Natural killer cell (primary cell): ENCODE results near the gene LRRC32. TPM values are rescaled to one million over a fixed set of nuclear protein-coding genes. Genes with fewer than 3 reads are reported as not detected.

Experiments used
- ATAC-seq, 3 donors: fragments of 150-1000 bp in 2 of 3; fragments of 200-7000 bp in 1 of 3; cut with Tn5 transposase; 1 replicate in 1 of 3; 2 replicates in 2 of 3; pipeline ENCODE4 v1.10.0; 2021; ENCODE audit warnings: mild to moderate bottlenecking in 2 of 3, moderate library complexity in 2 of 3
- DNase-seq, 2 donors: peaks; one replicate each; pipeline versions ENCODE4 v3.0.0 to v3.0.0-alpha.2; 2013 to 2021; ENCODE audit warnings: mixed read lengths in 1 of 2
- H3K27ac ChIP-seq: one replicate; pipeline ENCODE4 v1.5.1; 2013; ENCODE audit warnings: mild to moderate bottlenecking, low read length
- H3K27me3 ChIP-seq: one replicate; pipeline ENCODE4 v1.6.1; 2013; ENCODE audit warnings: low read length; ENCODE audit not compliant: control insufficient read depth, insufficient read depth
- H3K36me3 ChIP-seq: one replicate; pipeline ENCODE4 v1.6.1; 2013; ENCODE audit warnings: low read length; ENCODE audit not compliant: control insufficient read depth, insufficient read depth
- H3K4me1 ChIP-seq: one replicate; pipeline ENCODE4 v1.6.1; 2013; ENCODE audit warnings: low read length; ENCODE audit not compliant: control insufficient read depth, insufficient read depth
- H3K4me3 ChIP-seq: one replicate; pipeline ENCODE4 v1.5.1; 2013; ENCODE audit warnings: low read length
- H3K9me3 ChIP-seq: one replicate; pipeline ENCODE4 v1.6.1; 2013; ENCODE audit warnings: low read length; ENCODE audit not compliant: control insufficient read depth, insufficient read depth
- H3K27ac Mint-ChIP-seq, 2 donors: one replicate each; pipeline ENCODE4 v1.8.0; 2022; ENCODE audit warnings: mild to moderate bottlenecking in 2 of 2, mixed read lengths in 2 of 2, moderate library complexity in 1 of 2
- H3K27me3 Mint-ChIP-seq, 2 donors: one replicate each; pipeline ENCODE4 v1.8.0; 2022; ENCODE audit warnings: low read depth in 2 of 2, mixed read lengths in 2 of 2
- H3K36me3 Mint-ChIP-seq: one replicate; pipeline ENCODE4 v1.8.0; 2022; ENCODE audit warnings: mixed read lengths
- H3K4me1 Mint-ChIP-seq, 2 donors: one replicate each; pipeline ENCODE4 v1.8.0; 2022; ENCODE audit warnings: mixed read lengths in 2 of 2
- H3K4me3 Mint-ChIP-seq: one replicate; pipeline ENCODE4 v1.8.0; 2022; ENCODE audit warnings: mild to moderate bottlenecking, moderate library complexity, mixed read lengths
- H3K9me3 Mint-ChIP-seq, 2 donors: one replicate each; pipeline ENCODE4 v1.8.0; 2022; ENCODE audit warnings: mixed read lengths in 2 of 2
- CTCF ChIP-seq: fragments of 200-600 bp; IDR thresholded peaks from one replicate; pipeline ENCODE4 v1.8.0; 2022; ENCODE audit warnings: antibody characterized with exemption
- WGBS: methylation state at CpG from one replicate; pipeline ENCODE4 v1.1.7; 2013; ENCODE audit warnings: missing lambda C conversion rate; ENCODE audit not compliant: insufficient coverage; 5-methylcytosine and 5-hydroxymethylcytosine counted together
- intact Hi-C: fragments of 100-400 bp; cut with micrococcal nuclease; formaldehyde crosslinking; loops from one replicate; pipeline ENCODE4 v1.14.2; 2022
- total RNA-seq, 4 donors: library from RNA; stranded (reverse); fragments of 120-200 nt in 1 of 4; gene quantifications; one replicate each; pipeline versions ENCODE4 v1.2.3 to v1.2.4, GENCODE V29; 2013 to 2022

The LRRC32 gene
- total RNA-seq, 3 donors from 2014 or later (not counting 1 experiment from before 2014, with no cell fraction given), result 0.14 to 1.4 (median 1.4) TPM

- Mint-ChIP-seq H3K27ac (no peak overlapping the region), H3K4me1 (peaks cover 0 to 8% of the 10 kb centered on the region in 2 donors), H3K27me3 (no peaks in the 10 kb centered on the region), H3K9me3 (no peaks in the 10 kb centered on the region), H3K36me3 (no peaks in the 10 kb centered on the region), H3K4me3 (no peak overlapping the region)
- Histone ChIP-seq H3K4me3 (no peak overlapping the region), H3K9me3 (no peaks in the 10 kb centered on the region), H3K27me3 (no peaks in the 10 kb centered on the region), H3K4me1 (no peaks in the 10 kb centered on the region), H3K36me3 (no peaks in the 10 kb centered on the region), H3K27ac (no peak overlapping the region)
- DNase-seq (no peak), ATAC-seq (no peak)
- TF ChIP-seq CTCF, result no peak
- intact Hi-C loops, result no loop called here
- 74% methylated on average over 16 of the region's 17 CpGs for WGBS
Observed at GRCh38 chr11:76698321-76699043, 27.9 kb upstream of the LRRC32 start.

- no peaks in the 10 kb centered on the region for H3K27me3 ChIP-seq
- Mint-ChIP-seq H3K36me3 (no peaks in the 10 kb centered on the region), H3K27ac (no peak overlapping the region), H3K4me3 (no peak overlapping the region), H3K27me3 (peaks cover 0 to 3% of the 10 kb centered on the region in 2 donors), H3K4me1 (peaks cover 0 to 8% of the 10 kb centered on the region in 2 donors), H3K9me3 (no peaks in the 10 kb centered on the region)
- no peak overlapping the region for H3K27ac ChIP-seq
- no peak overlapping the region for H3K4me3 ChIP-seq
- intact Hi-C loops, result no loop called here
- H3K36me3 ChIP-seq, result no peaks in the 10 kb centered on the region
- 92% methylated on average over 12 of the region's 12 CpGs for WGBS
- no peak for TF ChIP-seq CTCF
- ATAC-seq, result no peak
- no peak for DNase-seq
- H3K9me3 ChIP-seq, result no peaks in the 10 kb centered on the region
- H3K4me1 ChIP-seq, result no peaks in the 10 kb centered on the region
Observed at GRCh38 chr11:76696756-76697155, 26.2 kb upstream of the LRRC32 start.

GRCh38 chr11:76695771-76696170 is 25.2 kb upstream of the LRRC32 start:
- no peak for ATAC-seq
- peaks cover 0 to 8% of the 10 kb centered on the region in 2 donors for H3K4me1 Mint-ChIP-seq

More at GRCh38 chr11:76695771-76696170, 25.2 kb upstream of the LRRC32 start:
- intact Hi-C loops, result no loop called here
- DNase-seq, result no peak
- Histone ChIP-seq H3K9me3 (no peaks in the 10 kb centered on the region), H3K36me3 (no peaks in the 10 kb centered on the region), H3K4me1 (no peaks in the 10 kb centered on the region), H3K27ac (no peak overlapping the region), H3K4me3 (no peak overlapping the region), H3K27me3 (no peaks in the 10 kb centered on the region)
- no peak overlapping the region for H3K27ac Mint-ChIP-seq
- no peak overlapping the region for H3K4me3 Mint-ChIP-seq
- no peak for TF ChIP-seq CTCF
- 16% methylated on average over 5 of the region's 6 CpGs for WGBS
- peaks cover 0 to 3% of the 10 kb centered on the region in 2 donors for H3K27me3 Mint-ChIP-seq
- no peaks in the 10 kb centered on the region for H3K36me3 Mint-ChIP-seq
- no peaks in the 10 kb centered on the region for H3K9me3 Mint-ChIP-seq
